H9 (cell line): ENCODE data around the gene LRMDA. TPM values are rescaled to one million over a fixed set of nuclear protein-coding genes. Genes with fewer than 3 reads are reported as not detected.
"Not testable (repeated sequence)": the region's sequence is repeated elsewhere in the genome, so short reads cannot be mapped to it uniquely, and the experiment has no call there.

Source experiments
- DNase-seq: peaks from one replicate; pipeline ENCODE4 v3.0.0-alpha.2; 2017
- H2AFZ ChIP-seq: one replicate; pipeline ENCODE4 v1.6.1; 2013; ENCODE audit warnings: mild to moderate bottlenecking, low read length, control low read depth, moderate library complexity
- H2AK5ac ChIP-seq: 2 replicates; pipeline ENCODE4 v1.6.1; 2013; ENCODE audit warnings: low read length, control low read depth, mixed read lengths; ENCODE audit not compliant: insufficient read length
- H2BK120ac ChIP-seq: one replicate; pipeline ENCODE4 v1.6.1; 2013; ENCODE audit warnings: low read depth, mild to moderate bottlenecking, low read length, control low read depth, inconsistent platforms; ENCODE audit not compliant: poor library complexity, severe bottlenecking
- H2BK12ac ChIP-seq: 2 replicates; pipeline ENCODE4 v1.6.1; 2013; ENCODE audit warnings: low read length, control low read depth, mixed read lengths, low read depth; ENCODE audit not compliant: insufficient read length
- H2BK15ac ChIP-seq: 2 replicates; pipeline ENCODE4 v1.6.1; 2013; ENCODE audit warnings: low read depth, low read length, control low read depth
- H2BK20ac ChIP-seq: one replicate; pipeline ENCODE4 v1.6.1; 2013; ENCODE audit warnings: low read depth, mild to moderate bottlenecking, low read length, control low read depth, inconsistent platforms; ENCODE audit not compliant: poor library complexity, severe bottlenecking
- H2BK5ac ChIP-seq: 2 replicates; pipeline ENCODE4 v1.6.1; 2013; ENCODE audit warnings: low read length, control low read depth, mixed read lengths; ENCODE audit not compliant: insufficient read length
- H3K14ac ChIP-seq: 2 replicates; pipeline ENCODE4 v1.6.1; 2013; ENCODE audit warnings: low read length, control low read depth; ENCODE audit not compliant: insufficient read depth
- H3K18ac ChIP-seq: 2 replicates; pipeline ENCODE4 v1.6.1; 2013; ENCODE audit warnings: low read depth, mild to moderate bottlenecking, mixed read lengths, low read length, control low read depth; ENCODE audit not compliant: insufficient read length
- H3K23ac ChIP-seq: 2 replicates; pipeline ENCODE4 v1.6.1; 2013; ENCODE audit warnings: low read length, control low read depth, mixed read lengths, low read depth; ENCODE audit not compliant: insufficient read length
- H3K23me2 ChIP-seq: 2 replicates; pipeline ENCODE4 v1.6.1; 2013; ENCODE audit warnings: low read depth, mild to moderate bottlenecking, mixed read lengths, low read length, control low read depth; ENCODE audit not compliant: insufficient read length, poor library complexity, severe bottlenecking
- H3K27ac ChIP-seq: 2 replicates; pipeline ENCODE4 v1.5.1; 2013; ENCODE audit warnings: low read length, control low read depth, mixed read lengths, low read depth; ENCODE audit not compliant: insufficient read length
- H3K27me3 ChIP-seq: 2 replicates; pipeline ENCODE4 v1.6.1; 2013; ENCODE audit warnings: low read length, control low read depth, inconsistent platforms; ENCODE audit not compliant: insufficient read depth
- H3K4ac ChIP-seq: 2 replicates; pipeline ENCODE4 v1.6.1; 2013; ENCODE audit warnings: low read depth, mild to moderate bottlenecking, control low read depth, inconsistent platforms, low read length, moderate library complexity
- H3K4me1 ChIP-seq: 2 replicates; pipeline ENCODE4 v1.6.1; 2013; ENCODE audit warnings: low read length, control low read depth, inconsistent platforms; ENCODE audit not compliant: insufficient read depth
- H3K4me2 ChIP-seq: 2 replicates; pipeline ENCODE4 v1.6.1; 2013; ENCODE audit warnings: low read length, control low read depth, mixed read lengths; ENCODE audit not compliant: insufficient read length, insufficient read depth
- H3K56ac ChIP-seq: 2 replicates; pipeline ENCODE4 v1.6.1; 2013; ENCODE audit warnings: low read depth, mild to moderate bottlenecking, mixed read lengths, low read length, control low read depth; ENCODE audit not compliant: insufficient read length
- H3K79me1 ChIP-seq: 2 replicates; pipeline ENCODE4 v1.6.1; 2013; ENCODE audit warnings: low read depth, mild to moderate bottlenecking, moderate library complexity, low read length, control low read depth, inconsistent platforms; ENCODE audit not compliant: insufficient read depth, poor library complexity, severe bottlenecking
- H3K79me2 ChIP-seq: 2 replicates; pipeline ENCODE4 v1.6.1; 2013; ENCODE audit warnings: low read length, control low read depth, inconsistent platforms; ENCODE audit not compliant: insufficient read depth
- H3K9ac ChIP-seq: 2 replicates; pipeline ENCODE4 v1.6.1; 2013; ENCODE audit warnings: low read length, control low read depth, mixed read lengths; ENCODE audit not compliant: insufficient read length; ENCODE audit errors: extremely low read depth
- H3K9me3 ChIP-seq: one replicate; pipeline ENCODE4 v1.6.1; 2013; ENCODE audit warnings: low read depth, low read length, inconsistent platforms; ENCODE audit not compliant: control insufficient read depth
- H3T11ph ChIP-seq: one replicate; pipeline ENCODE4 v1.6.1; 2013; ENCODE audit warnings: mild to moderate bottlenecking, low read length, control low read depth, inconsistent platforms
- H4K20me1 ChIP-seq: one replicate; pipeline ENCODE4 v1.6.1; 2013; ENCODE audit not compliant: control insufficient read depth, insufficient read length, insufficient read depth
- H4K5ac ChIP-seq: 2 replicates; pipeline ENCODE4 v1.6.1; 2013; ENCODE audit warnings: low read depth, mild to moderate bottlenecking, mixed read lengths, low read length, control low read depth; ENCODE audit not compliant: insufficient read length
- H4K8ac ChIP-seq: replicated peaks from 2 replicates; pipeline ENCODE4 v1.6.1; 2013; ENCODE audit warnings: low read length, control low read depth, mixed read lengths, low read depth; ENCODE audit not compliant: insufficient read length
- H4K91ac ChIP-seq: 2 replicates; pipeline ENCODE4 v1.6.1; 2013; ENCODE audit warnings: low read depth, mild to moderate bottlenecking, moderate library complexity, mixed read lengths, low read length, control low read depth; ENCODE audit not compliant: insufficient read length
- H3K27ac Mint-ChIP-seq, 3 experiments: 2 replicates in 2 of 3; 3 replicates in 1 of 3; pipeline ENCODE4 v1.8.0; 2020 to 2021; ENCODE audit warnings: mixed read lengths in 3 of 3, mild to moderate bottlenecking in 1 of 3, moderate library complexity in 1 of 3
- H3K27me3 Mint-ChIP-seq: 2 replicates; pipeline ENCODE4 v1.8.0; 2021; ENCODE audit warnings: low read depth, mild to moderate bottlenecking, moderate library complexity, mixed read lengths
- H3K36me3 Mint-ChIP-seq, 3 experiments: 2 replicates in 2 of 3; 3 replicates in 1 of 3; pipeline ENCODE4 v1.8.0; 2020 to 2021; ENCODE audit warnings: low read depth in 3 of 3, mixed read lengths in 3 of 3; ENCODE audit not compliant: insufficient read depth in 1 of 3
- H3K4me1 Mint-ChIP-seq, 2 experiments: 2 replicates each; pipeline ENCODE4 v1.8.0; 2020; ENCODE audit warnings: mixed read lengths in 2 of 2
- H3K4me3 Mint-ChIP-seq, 2 experiments: 2 replicates in 1 of 2; 3 replicates in 1 of 2; pipeline ENCODE4 v1.8.0; 2020 to 2021; ENCODE audit warnings: mild to moderate bottlenecking in 2 of 2, mixed read lengths in 2 of 2, moderate library complexity in 1 of 2
- H3K9me3 Mint-ChIP-seq, 2 experiments: 2 replicates in 1 of 2; 3 replicates in 1 of 2; pipeline ENCODE4 v1.8.0; 2020; ENCODE audit warnings: mild to moderate bottlenecking in 2 of 2, mixed read lengths in 2 of 2, moderate library complexity in 1 of 2
- CTCF ChIP-seq: fragments of 200-600 bp; sonication (generic); conservative IDR thresholded peaks from 3 replicates; pipeline ENCODE4 v1.8.0; 2021; ENCODE audit warnings: antibody characterized with exemption, mild to moderate bottlenecking
- WGBS: extraction: QIAGEN DNeasy Blood & Tissue Kit; methylation state at CpG from one replicate; pipeline ENCODE4 v1.1.7; 2013; ENCODE audit warnings: missing lambda C conversion rate, low lambda C conversion rate, mixed read lengths; ENCODE audit not compliant: insufficient read length; ENCODE audit errors: extremely low coverage; 5-methylcytosine and 5-hydroxymethylcytosine counted together
- total RNA-seq: library from RNA; stranded (reverse); gene quantifications from 2 replicates; pipeline ENCODE4 v1.2.1, GENCODE V29; 2021

Gene LRMDA
- total RNA-seq, 1 experiment from 2014 or later, result 1.8 TPM

GRCh38 chr10:75746356-75746755 lies 314.9 kb downstream of the LRMDA start:
- no peak overlapping the region for H2AK5ac ChIP-seq
- WGBS, result no CpG with 5 or more reads among the region's 5 CpGs
- no peaks in the 10 kb centered on the region for H3K79me1 ChIP-seq

GRCh38 chr10:75750093-75750875 lies 318.9 kb downstream of the LRMDA start:
- H3K4me2 ChIP-seq, H3K18ac ChIP-seq, H2AFZ ChIP-seq, H3K27me3 Mint-ChIP-seq, H4K20me1 ChIP-seq, H2BK5ac ChIP-seq, H3K79me1 ChIP-seq, H4K91ac ChIP-seq, DNase-seq, H2BK120ac ChIP-seq, H3K14ac ChIP-seq, H2BK20ac ChIP-seq, H3K27me3 ChIP-seq, H3K4me1 ChIP-seq, H3K23ac ChIP-seq, H3K4me3 Mint-ChIP-seq, H4K8ac ChIP-seq, H3K27ac Mint-ChIP-seq, H3K4me1 Mint-ChIP-seq, H3K9me3 ChIP-seq, H2BK12ac ChIP-seq, H4K5ac ChIP-seq, H3K9ac ChIP-seq, H2AK5ac ChIP-seq, H3K23me2 ChIP-seq, H3K79me2 ChIP-seq, H3K56ac ChIP-seq, H2BK15ac ChIP-seq, H3K4ac ChIP-seq, H3T11ph ChIP-seq, H3K27ac ChIP-seq: not testable (repeated sequence)
- Mint-ChIP-seq H3K9me3 (peaks cover 11 to 16% of the 10 kb centered on the region in 2 experiments; a peak in 4 of 5 replicates), H3K36me3 (peaks cover 3 to 14% (median 4%) of the 10 kb centered on the region in 3 experiments; a peak in 5 of 7 replicates)
- no CpG with 5 or more reads among the region's 50 CpGs for WGBS

More at GRCh38 chr10:75746356-75746755, 314.9 kb downstream of the LRMDA start:
- Histone ChIP-seq H2BK12ac (no peak overlapping the region), H4K8ac (no peak overlapping the region), H2BK120ac (no peak overlapping the region), H3K56ac (no peak overlapping the region), H3K4me2 (no peak overlapping the region), H3K79me2 (no peaks in the 10 kb centered on the region), H2AFZ (no peak overlapping the region), H3K23me2 (no peaks in the 10 kb centered on the region), H2BK5ac (no peak overlapping the region), H3K27ac (no peak overlapping the region), H3K9me3 (no peaks in the 10 kb centered on the region), H3K23ac (no peak overlapping the region), H3K4ac (no peak overlapping the region), H4K91ac (no peak overlapping the region), H3K4me1 (no peaks in the 10 kb centered on the region; the same call in 1 of the 2 replicates), H3K14ac (no peak overlapping the region), H3T11ph (no peak overlapping the region), H3K18ac (no peak overlapping the region), H3K27me3 (no peaks in the 10 kb centered on the region), H4K5ac (no peak overlapping the region), H2BK20ac (no peak overlapping the region), H3K9ac (no peak overlapping the region), H2BK15ac (no peak overlapping the region), H4K20me1 (no peaks in the 10 kb centered on the region)
- H3K9me3 Mint-ChIP-seq, result peaks cover 9 to 10% of the 10 kb centered on the region in 2 experiments; a peak in 4 of 5 replicates
- peaks cover 1% of the 10 kb centered on the region; the same call in 1 of the 2 replicates for H3K27me3 Mint-ChIP-seq
- no peak overlapping the region for H3K27ac Mint-ChIP-seq
- DNase-seq, result no peak
- no peak for TF ChIP-seq CTCF
- peaks cover 3 to 10% (median 4%) of the 10 kb centered on the region in 3 experiments; a peak in 5 of 7 replicates for H3K36me3 Mint-ChIP-seq
- H3K4me1 Mint-ChIP-seq, result peaks cover 7% of the 10 kb centered on the region in 2 experiments
- H3K4me3 Mint-ChIP-seq, result no peak overlapping the region
